H1 (cell line): ENCODE measurements around the gene EEF2K. TPM values are rescaled to one million over a fixed set of nuclear protein-coding genes. Genes with fewer than 3 reads are reported as not detected.

ENCODE experiments used
- JUN ChIP-seq: IDR thresholded peaks from 2 replicates; pipeline ENCODE4 v1.6.1; 2011; ENCODE audit warnings: low read depth, mild to moderate bottlenecking, improper control_type of control experiment, low read length
- NANOG ChIP-seq: IDR thresholded peaks from 2 replicates; pipeline ENCODE4 v1.6.1; 2011; ENCODE audit warnings: low read length, low read depth, mild to moderate bottlenecking, inconsistent platforms; ENCODE audit not compliant: insufficient read depth, poor library complexity, severe bottlenecking
- TEAD4 ChIP-seq: IDR thresholded peaks from 2 replicates; pipeline ENCODE4 v1.6.1; 2012; ENCODE audit warnings: low read depth, low read length, inconsistent platforms, mixed read lengths
- polyA plus RNA-seq, 7 experiments: library from polyadenylated mRNA; depleted of rRNA in 3 of 7; stranded (reverse) in 5 of 7; unstranded in 2 of 7; fragments of >200 nt in 5 of 7; fragments of 200-250 nt in 2 of 7; gene quantifications; 1 replicate in 5 of 7; 2 replicates in 1 of 7; 4 replicates in 1 of 7; pipeline versions ENCODE4 v1.2.1 to v1.2.3, GENCODE V29; 2011 to 2013; ENCODE audit warnings: missing spikeins in 2 of 7, mixed read lengths in 2 of 7
- total RNA-seq: library from RNA; stranded (reverse); fragmentation: NEBNext Ultra II Directional; extraction: Animal tissue kit (Norgen Biotek cat#: 25700); gene quantifications from 2 replicates; pipeline ENCODE4 v1.2.1, GENCODE V29; 2021

Gene EEF2K
- total and polyA plus RNA-seq, 2 of the 8 experiments (the other 6 are each of a cell fraction or from before 2014, with no cell fraction given), result 14.9 to 30.2 TPM

DNA sequence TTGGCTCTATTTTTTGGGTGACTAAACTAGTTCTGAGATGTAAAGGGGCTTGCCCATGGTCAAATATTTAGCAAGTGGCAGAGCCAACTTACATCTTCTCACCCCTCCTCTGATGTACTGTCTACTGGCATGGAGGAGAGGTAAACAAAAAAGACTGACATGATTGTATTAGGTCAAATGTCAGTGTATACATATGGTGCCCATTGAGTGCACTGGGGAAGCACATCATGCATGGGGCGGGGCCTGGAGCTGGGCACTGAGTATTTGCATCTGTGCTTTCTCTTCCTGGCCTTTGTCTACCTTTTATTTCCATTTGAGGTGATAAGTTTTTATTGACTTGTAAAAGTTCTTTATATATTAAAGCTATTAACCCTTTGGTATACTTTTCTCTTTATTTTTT lies 68.8 kb downstream of the EEF2K start (continued):
- TF ChIP-seq TEAD4 (no peak), NANOG (no peak), JUN (no peak)
- TF ChIP-seq, all 59 proteins: peak for 0
